CD4-positive, alpha-beta T cell treated with Interleukin-21 for 1 hour (primary cell): ENCODE measurements around the gene TBX1.

ENCODE experiments used
- DNase-seq: peaks from one replicate; pipeline ENCODE4 v3.0.0-alpha.2; 2020

Gene TBX1

DNA sequence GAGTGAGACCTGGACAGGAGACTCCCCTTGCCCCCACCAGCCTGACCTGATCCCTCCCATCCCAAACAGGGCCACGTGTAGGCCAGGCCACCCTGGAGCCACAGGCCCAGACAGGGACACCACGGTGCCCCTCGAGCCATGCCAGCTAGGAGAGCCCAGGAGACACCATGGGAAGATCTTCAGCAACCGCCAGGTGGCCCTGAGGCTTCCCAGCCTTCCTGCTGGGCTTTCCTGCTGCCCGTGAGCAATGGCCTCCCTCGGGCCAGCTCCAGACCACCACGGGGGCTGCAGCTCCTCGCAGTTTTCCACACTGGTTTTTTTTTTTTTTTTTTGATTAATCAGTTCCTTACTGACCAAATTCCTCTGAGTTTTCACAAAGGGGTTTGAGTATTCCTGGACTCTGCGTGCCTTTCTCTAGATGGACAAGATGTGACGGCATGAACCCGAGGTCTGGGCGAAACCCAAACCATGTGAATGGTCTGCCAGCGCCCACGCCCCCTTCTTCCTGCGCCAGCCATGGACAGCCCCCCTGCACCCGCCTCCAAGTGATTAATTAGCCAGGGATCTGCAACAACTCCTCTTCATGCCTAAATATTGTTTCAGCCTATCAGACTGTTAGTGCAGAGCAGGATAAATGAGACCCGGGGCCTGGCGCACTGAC, 40.9 kb downstream of the TBX1 start:
- DNase-seq: no peak

DNA sequence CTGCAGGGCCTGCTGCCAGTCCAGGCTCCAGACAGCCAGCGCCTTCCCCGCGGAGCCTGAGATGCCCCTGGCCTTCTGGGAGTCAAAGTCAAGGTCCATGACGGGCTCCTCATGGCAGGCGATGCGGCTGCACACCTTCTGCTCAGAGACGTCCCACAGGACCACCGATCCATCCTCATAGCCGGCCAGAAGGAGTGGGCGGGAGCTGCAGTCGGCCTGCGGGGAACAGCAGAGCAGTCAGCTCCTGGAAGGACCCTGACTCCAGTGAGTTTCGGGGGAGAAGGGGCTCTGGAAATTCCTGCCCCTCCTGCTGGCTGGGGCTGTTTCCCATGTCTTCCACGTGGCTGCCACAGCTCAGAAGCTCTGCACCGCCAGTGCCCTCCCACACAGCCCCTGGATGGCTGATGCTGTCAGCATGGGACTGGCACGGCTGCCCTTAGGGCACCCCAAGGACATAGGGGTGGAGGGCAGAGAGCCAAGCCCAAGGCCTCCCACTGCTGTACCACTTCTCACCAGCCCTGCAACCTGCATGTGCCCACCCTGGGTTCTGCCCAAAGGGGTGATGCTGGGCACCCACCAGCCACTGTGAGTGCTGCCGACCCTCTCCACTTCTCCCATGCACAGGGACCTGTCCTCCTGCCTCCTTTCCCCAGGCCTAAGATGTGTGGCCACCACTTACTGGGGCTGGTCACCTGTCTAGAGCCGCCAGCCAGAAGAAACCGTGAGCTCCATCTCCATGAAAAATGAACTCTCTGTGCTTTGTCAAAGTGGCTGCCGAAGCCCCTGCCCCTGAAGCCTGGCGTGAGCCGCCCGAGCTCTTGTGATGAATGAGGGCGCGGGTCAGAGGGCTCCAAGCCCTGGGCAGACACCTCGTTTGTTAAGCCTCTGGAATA, 41.7 kb downstream of the TBX1 start:
- DNase-seq: no peak

GRCh38 chr22:19802894-19803735, 42.5 kb downstream of the TBX1 start:
- DNase-seq: no peak

- DNase-seq: no peak
Measured at GRCh38 chr22:19803736-19804267, 43.2 kb downstream of the TBX1 start.

GRCh38 chr22:19805821-19806212, 45.2 kb downstream of the TBX1 start:
- DNase-seq: no peak

DNA sequence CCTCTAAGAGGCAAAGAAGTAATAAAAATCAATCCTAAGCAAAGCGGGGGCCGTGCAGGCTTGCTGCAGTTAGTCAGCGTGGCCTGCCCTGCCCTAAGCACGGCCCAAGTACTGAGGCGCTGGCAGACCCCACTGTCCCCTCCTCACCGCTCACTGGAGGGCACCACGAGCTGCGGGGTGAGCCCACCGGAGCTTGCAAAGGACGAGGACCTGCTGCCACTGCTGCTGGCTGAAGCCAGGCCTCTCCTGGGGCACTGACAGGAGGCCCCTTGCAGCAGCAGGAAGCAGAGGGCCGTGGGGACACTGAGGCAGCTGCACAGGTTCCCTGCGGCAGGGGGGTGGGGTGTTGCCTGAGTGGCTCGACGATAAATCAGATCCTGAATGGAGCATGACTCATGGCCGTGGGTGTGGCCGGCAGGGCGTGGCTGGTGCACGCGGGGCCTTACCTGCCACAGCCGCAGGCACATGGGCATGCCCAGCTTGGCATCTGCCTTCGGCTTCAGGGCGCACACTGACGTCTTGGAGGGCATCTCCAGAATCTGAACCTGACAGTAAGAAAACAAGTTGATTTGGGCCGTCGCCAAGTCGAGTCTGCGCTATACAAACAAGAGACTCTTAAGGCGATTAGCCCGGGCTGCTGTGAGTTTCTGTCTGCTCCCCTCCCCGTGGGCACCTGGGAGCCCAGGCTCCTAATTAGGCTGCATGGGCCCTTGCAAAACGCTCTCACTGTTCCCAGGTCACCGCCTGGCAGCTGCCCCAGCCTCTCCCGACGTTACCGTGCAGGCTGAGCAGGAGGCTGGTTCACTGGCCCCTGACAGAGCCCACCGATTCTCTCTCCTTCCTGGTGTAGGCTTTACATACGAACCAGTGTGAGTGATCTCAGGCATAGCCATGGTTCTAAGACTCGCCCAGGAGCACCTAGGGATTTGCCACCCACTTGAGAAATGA, 45.9 kb downstream of the TBX1 start:
- no peak for DNase-seq

DNA sequence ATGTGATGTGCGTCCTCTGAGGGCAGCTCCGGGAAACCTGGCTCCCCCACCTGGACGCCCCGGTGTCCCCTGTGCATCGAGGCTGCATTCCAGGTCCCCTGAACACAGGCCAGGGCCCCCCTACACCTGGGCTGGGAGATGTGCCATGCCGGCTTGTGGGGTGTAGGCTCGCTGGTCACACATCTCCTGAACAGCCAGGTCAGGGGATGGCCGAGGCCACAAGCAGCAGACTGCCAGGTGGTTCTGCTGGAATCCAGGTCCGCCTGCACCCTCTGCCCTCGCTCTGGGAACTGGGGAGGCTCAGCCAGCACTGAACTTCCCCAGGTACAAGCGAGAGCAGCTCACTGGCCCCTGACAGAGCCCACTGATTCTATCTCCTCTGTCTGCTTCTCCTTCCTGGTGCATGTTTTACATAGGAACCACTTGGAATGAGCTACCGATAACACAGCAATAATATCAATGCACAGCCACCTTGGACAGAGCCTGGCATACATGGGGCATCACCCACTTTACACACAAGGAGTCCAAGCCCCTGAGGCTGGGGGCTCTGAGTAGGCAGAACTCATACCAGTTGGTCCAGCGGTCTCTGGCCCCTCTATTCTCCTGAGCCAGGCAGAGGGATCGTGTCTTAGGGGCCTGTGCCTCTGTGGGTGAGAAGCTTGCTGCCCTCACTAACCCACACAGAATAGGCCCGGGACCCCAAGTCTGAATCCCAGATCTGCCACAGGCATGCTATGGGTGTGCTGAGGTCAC, 46.8 kb downstream of the TBX1 start:
- DNase-seq: no peak

- DNase-seq: no peak
Measured at GRCh38 chr22:19807914-19808872, 47.6 kb downstream of the TBX1 start.

- no peak for DNase-seq
Measured at GRCh38 chr22:19808873-19809478, 48.4 kb downstream of the TBX1 start.

GRCh38 chr22:19809741-19810140, 49.2 kb downstream of the TBX1 start:
- no peak for DNase-seq

DNA sequence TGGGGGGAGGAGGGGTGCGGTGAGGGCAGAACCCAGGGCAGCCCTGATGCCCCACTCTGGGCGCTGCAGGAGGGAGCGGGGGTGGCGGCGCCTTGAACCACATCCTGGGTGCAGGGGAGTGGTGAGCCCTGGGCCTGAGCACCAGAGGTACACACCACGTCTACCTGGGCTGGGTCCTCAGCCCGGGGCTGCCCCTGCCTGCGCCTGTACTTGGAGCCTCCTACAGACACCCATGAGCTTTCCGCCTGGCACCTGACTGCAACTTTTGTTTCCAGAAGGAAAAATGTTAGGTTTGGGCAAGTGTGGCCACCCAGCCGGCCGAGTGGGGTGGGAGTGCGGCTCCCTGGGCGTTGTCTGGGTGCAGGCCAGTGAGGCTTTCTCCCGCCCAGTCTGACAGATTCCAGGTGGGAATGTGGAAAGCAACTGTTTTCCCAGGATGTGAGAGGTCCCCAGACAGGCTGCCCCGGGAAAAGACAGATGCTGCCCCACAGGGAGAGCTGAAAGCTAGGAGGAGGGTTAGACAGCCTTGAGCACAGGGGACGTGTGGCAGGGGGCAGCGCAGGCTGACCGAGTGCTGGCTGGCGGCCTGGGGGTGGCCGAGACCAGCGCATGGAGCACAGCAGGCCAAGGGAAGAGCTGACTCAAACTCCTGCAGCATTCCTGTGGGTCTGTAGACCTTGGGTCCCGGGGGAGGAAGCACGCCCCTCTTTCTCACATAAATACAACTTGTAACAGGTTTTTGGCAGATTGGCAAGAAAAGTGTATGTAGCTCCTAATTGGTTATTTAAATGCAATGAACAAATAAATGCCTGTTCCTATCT, 50.0 kb downstream of the TBX1 start:
- DNase-seq: no peak

GRCh38 chr22:19811211-19811621, 50.6 kb downstream of the TBX1 start:
- DNase-seq: no peak

DNA sequence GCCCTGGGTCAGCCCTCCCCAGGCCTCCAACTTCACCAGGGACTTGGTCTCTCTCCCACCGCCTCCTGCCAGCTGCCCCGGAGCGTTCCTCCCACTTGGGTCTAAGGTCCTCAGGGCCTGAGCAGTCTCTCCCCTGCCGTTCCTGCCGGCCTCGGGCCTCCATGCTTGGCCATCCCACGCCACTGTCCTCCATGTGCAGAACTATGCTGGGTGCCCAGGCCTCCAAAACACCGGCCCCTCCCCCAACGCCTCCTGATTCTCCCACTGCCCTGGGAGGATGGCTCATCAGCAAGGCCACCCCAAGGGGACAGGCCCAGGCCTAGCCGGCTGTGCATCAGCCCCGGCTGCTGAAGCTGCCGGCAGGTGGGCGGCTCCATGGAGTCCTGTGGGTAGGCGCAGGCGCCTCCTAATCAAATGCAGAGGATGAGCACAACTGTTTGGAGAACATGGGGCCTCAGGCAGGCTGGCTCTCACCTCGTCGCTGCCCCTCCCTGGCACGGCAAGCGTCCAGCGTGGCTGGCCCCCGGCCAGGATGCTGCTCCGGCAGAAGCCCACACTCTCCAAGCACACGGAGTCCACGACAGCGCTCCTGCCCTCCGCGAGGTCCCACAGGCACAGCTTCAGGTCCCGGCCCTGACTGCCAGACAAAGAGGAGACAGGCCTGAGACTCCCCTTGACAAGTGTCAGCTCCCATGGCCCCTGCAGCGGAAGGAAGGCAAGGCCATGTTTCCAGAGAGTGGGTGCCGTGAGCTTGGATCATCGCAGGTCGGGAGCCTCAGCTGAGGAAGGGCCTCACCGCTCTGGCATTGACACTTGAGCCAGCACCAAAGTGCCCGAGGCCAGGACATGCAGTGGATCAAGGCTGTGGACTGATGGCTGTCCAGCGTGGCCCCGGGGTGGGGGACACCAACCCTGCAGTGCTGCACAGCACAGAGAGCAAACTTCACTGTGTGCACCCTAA, 51.5 kb downstream of the TBX1 start:
- DNase-seq: no peak

DNA sequence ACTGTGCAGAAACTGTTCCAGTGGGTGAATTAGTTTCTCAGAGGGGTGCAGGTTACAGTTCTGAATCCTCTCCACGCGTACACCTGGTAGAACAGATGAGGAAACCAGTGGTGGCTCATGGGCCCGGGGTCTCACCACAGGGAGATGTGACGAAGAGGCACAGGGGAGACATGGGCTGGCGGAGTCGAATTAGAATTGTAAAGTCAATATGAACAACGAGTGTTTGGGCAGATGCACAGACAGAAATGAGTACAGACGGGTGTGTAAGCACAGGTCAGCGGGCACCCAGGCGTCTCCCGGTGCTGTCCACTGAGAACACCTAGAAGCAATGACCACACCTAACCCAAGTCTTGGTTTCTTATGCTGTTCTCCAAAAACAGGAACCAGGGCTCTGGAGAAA, 52.3 kb downstream of the TBX1 start:
- no peak for DNase-seq

- DNase-seq: no peak
Measured at GRCh38 chr22:19814428-19814827, 53.9 kb downstream of the TBX1 start.

GRCh38 chr22:19815093-19815822, 54.7 kb downstream of the TBX1 start:
- DNase-seq: no peak

DNA sequence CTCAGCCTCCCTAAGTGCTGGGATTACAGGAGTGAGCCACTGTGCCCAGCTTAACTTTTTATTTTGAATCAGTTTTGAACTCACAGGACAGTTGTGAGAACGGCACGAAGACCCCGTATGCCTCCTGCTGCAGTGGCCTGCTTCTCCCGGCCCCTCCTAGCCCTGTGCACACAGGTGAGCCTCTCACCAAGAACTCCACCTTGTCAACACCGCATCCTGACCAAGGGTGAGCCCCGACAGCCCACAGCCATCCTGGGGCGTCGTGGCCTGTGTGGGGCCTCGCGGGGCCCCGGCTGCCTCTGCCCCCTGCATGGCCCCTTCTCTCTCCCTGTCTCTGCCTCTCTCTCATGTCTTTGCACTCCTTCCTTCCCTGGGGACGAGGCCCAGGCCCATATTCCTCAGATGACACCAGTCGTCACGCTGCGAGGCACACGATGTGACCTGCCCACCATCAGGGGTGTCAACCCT, 55.3 kb downstream of the TBX1 start:
- DNase-seq: no peak
